ENCODE measurements around the gene DYNC2H1.

DYNC2H1 gene

GRCh38 chr11:103476874-103477273 lies 367.6 kb downstream of the DYNC2H1 start:
- no peak for DNase-seq

- DNase-seq, result no peak
These were observed 371.2 kb downstream of the DYNC2H1 start for GRCh38 chr11:103480421-103480820.

- DNase-seq, result no peak
These were observed 374.8 kb downstream of the DYNC2H1 start for GRCh38 chr11:103483996-103484395.

- DNase-seq, result no peak
These were observed 375.3 kb downstream of the DYNC2H1 start for GRCh38 chr11:103484545-103484944.

DNA sequence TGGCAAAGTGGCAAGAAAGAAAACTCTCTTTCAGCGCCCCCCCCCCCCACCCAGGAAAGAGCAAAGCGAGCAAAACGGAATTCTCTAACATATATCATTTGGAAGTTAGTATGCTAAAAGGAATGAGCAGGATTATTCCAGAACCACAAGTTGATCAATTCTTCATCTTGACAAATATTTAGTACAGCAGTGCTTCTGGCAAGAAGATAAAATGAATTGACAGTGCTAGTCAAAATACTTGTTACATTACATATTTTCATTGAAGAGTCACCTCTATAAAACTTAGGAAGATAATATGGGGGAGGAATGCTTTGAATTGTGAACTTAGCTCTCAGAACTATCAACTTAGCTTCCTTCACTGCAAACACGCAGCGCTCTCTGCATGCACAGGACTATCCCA lies 377.4 kb downstream of the DYNC2H1 start:
- DNase-seq, result no peak

DNA sequence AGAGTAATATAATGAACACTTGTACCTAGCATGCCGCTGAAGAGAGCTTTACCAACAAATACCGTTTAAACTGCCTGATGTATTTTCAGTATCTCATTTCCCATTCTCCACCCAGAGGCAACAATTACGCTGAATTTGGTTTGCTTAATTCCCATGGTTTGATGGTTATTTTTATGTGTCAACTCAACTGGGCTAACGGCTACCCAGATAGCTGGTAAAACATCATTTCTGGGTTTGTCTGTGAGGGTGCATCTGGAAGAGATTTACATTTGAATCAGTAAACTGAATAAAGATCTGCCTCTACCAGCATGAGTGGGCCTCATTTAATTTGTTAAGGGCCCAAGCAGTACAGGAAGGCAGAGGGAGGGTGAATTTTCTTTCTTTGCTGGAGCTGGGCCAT lies 377.9 kb downstream of the DYNC2H1 start:
- no peak for DNase-seq

GRCh38 chr11:103488031-103488461 lies 378.8 kb downstream of the DYNC2H1 start:
- DNase-seq, result no peak

GRCh38 chr11:103488579-103488978 lies 379.4 kb downstream of the DYNC2H1 start:
- no peak for DNase-seq

- DNase-seq, result no peak
These were observed 382.6 kb downstream of the DYNC2H1 start for GRCh38 chr11:103491777-103492176.

- DNase-seq, result no peak
These were observed 385.3 kb downstream of the DYNC2H1 start for GRCh38 chr11:103494491-103494890.

DNA sequence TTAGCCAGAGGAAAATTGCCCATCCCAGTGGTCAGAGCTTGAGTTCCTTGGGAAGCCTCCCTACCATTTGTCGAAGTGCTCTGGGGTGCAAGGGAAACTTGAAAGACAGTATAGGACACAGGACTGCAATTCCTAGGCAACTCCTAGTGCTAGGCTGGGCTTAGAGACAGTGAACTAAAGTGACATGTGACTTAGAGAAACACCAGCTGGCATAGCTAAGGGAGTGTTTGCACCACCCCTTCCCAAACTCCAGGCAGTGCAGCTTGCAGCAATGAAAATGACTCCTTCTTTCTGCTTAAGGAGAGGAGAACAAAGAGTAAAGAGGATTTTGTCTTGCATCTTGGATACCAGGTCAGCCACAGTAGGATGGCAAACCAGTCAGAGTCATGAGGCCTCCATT lies 388.0 kb downstream of the DYNC2H1 start:
- no peak for DNase-seq

DNA sequence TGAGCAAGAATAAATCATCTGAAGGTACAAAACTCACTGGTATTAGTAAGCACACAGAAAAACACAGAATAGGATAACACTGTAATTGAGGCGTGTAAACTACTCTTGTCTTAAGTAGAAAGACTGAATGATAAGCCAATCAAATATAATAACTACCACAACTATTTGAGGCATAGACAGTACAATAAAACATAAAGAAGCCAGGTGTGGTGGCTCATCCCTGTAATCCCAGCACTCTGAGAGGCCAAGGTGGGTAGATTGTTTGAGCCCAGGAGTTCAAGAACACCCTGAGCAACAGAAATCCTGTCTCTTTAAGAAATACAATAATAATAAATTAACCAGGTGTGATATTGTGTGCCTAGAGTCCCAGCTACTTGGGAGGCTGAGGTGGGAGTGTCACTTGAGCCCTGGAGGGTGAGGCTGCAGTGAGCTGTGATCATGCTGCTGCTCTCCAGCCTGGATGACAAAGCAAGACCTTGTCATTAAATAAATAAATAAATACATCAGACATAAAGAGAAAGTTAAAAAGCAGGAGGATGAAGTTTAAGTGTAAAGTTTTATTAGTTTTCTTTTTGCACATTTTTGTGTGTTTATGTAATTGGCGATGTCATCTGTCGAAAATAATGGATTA lies 390.6 kb downstream of the DYNC2H1 start:
- no peak for DNase-seq

DNA sequence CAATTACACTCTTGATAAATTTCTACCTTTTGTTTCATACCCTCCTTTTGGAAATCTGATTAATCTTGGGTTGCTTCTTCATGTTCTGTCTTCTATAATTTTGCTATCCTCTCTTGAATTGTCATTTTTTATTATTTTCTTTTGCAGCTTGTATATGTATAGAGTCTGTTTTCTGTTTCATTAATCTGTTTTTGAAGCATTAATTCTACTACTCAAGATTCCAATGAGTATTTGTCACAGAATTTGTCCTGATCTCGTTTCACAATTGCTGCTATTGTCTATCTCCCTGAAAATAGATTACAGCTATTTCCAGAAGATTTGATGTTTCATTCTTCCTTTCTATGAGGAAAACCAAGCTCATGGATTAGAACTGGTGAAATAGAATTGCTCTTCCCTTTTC lies 406.1 kb downstream of the DYNC2H1 start:
- no peak for DNase-seq

DNA sequence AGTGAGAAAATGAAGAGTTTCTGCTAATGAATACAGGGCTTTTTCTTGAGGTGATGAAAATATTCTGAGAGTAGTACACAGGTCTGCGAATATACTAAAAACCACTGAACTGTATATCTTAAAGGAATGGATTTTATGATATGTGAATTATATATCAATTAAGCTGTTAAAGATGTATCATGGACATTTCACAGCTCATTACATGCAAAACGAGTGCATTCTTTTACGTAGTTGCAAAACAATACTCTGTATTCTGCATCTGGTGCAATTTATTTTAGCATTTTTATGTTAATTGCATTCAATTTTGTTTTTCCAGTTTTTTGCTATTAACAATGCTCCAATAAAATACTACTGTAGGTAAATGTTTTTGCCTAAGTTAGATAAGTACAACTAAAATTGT lies 411.6 kb downstream of the DYNC2H1 start:
- DNase-seq, result no peak

DNA sequence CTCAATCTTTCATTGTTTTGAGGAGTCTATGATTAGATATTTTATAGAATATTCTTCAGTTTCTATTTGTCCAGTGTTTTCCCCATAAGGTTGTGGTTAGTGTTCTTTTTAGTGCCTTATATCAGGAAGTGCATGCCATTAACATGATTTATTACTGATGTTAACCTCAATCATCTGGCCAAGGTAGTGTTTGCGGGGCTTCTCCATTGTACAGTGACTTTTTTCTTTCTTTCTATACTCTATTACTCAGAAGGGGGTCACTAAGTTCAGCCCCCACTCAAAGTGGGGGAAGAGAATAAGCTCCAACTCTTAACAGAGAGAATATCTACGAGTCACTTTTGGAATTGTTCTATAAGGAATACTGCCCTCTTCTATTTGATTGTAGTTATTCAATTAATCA lies 415.8 kb downstream of the DYNC2H1 start:
- no peak for DNase-seq

DNA sequence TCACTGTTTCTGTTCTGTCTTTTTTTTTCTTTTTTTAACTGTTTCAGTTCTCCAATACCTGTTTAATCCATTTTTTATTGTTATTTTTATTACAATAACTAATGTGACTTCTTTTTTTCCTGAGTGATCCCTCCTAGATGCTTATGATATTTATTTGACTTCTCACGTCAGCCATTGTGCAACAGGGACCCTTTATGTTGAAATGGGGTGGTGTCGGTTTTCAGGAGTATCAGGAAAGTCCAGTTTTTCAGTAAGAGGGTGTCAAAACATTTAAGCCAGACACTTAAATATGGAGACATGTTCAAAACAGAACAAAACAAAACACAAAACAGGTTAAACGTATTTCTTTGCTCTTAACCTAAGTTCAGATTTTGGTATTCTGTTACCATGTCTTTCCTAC lies 418.8 kb downstream of the DYNC2H1 start:
- DNase-seq, result no peak

- no peak for DNase-seq
These were observed 419.4 kb downstream of the DYNC2H1 start for GRCh38 chr11:103528596-103528995.

GRCh38 chr11:103529181-103529684 lies 420.0 kb downstream of the DYNC2H1 start:
- DNase-seq, result no peak

All from C1 segment of cervical spinal cord (tissue), 14 donors.